Ovary (tissue), 3 donors: ENCODE measurements around the gene TUBGCP4.
A peak's percentile ranks its signal among the peaks of the same experiment; 100 is the strongest.

Experiments
- EP300 ChIP-seq: sonication (generic); formaldehyde crosslinking; IDR thresholded peaks from one replicate; pipeline ENCODE4 v1.6.1; 2017; ENCODE audit warnings: antibody characterized with exemption
- TF ChIP-seq, protein P1 (sequence below), 3 donors: fragments of 450-650 bp in 2 of 3; fragments of 200-600 bp in 1 of 3; IDR thresholded peaks; one replicate each; pipeline versions ENCODE4 v1.5.1 to v1.8.0; 2016 to 2022; ENCODE audit warnings: antibody characterized with exemption in 3 of 3, mild to moderate bottlenecking in 1 of 3
- donor health status: DM: no; HTN: no; CAD: no.

GRCh38 chr15:43440721-43441281, 69.9 kb downstream of the TUBGCP4 start:
- no peak for TF ChIP-seq EP300
- TF ChIP-seq, protein P1, sequence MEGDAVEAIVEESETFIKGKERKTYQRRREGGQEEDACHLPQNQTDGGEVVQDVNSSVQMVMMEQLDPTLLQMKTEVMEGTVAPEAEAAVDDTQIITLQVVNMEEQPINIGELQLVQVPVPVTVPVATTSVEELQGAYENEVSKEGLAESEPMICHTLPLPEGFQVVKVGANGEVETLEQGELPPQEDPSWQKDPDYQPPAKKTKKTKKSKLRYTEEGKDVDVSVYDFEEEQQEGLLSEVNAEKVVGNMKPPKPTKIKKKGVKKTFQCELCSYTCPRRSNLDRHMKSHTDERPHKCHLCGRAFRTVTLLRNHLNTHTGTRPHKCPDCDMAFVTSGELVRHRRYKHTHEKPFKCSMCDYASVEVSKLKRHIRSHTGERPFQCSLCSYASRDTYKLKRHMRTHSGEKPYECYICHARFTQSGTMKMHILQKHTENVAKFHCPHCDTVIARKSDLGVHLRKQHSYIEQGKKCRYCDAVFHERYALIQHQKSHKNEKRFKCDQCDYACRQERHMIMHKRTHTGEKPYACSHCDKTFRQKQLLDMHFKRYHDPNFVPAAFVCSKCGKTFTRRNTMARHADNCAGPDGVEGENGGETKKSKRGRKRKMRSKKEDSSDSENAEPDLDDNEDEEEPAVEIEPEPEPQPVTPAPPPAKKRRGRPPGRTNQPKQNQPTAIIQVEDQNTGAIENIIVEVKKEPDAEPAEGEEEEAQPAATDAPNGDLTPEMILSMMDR (IDR thresholded peaks at IDR 0.05), result peak in 2 of 3 donors; percentile 67 to 79
